GM19193 (cell line): ENCODE measurements around the gene MARCHF5.

ENCODE experiments used
- POLR2A ChIP-seq: IDR thresholded peaks from 4 replicates; pipeline ENCODE4 v1.6.1; 2011; ENCODE audit not compliant: insufficient read depth, insufficient read length; ENCODE audit errors: extremely low read depth

MARCHF5 gene

GRCh38 chr10:92350411-92350810 is 59.4 kb downstream of the MARCHF5 start:
- TF ChIP-seq POLR2A: no peak

- no peak for TF ChIP-seq POLR2A
Measured at GRCh38 chr10:92354587-92354986, 63.6 kb downstream of the MARCHF5 start.

- no peak for TF ChIP-seq POLR2A
Measured at GRCh38 chr10:92356041-92356440, 65.1 kb downstream of the MARCHF5 start.

- no peak for TF ChIP-seq POLR2A
Measured at GRCh38 chr10:92363498-92363897, 72.5 kb downstream of the MARCHF5 start.

- no peak for TF ChIP-seq POLR2A
Measured at GRCh38 chr10:92366412-92367021, 75.5 kb downstream of the MARCHF5 start.

- no peak for TF ChIP-seq POLR2A
Measured at GRCh38 chr10:92377962-92378361, 87.0 kb downstream of the MARCHF5 start.

- TF ChIP-seq POLR2A: no peak
Measured at GRCh38 chr10:92381543-92381954, 90.6 kb downstream of the MARCHF5 start.

- TF ChIP-seq POLR2A: no peak
Measured at GRCh38 chr10:92382631-92383030, 91.7 kb downstream of the MARCHF5 start.

GRCh38 chr10:92384741-92385140 is 93.8 kb downstream of the MARCHF5 start:
- no peak for TF ChIP-seq POLR2A

GRCh38 chr10:92385831-92386230 is 94.9 kb downstream of the MARCHF5 start:
- no peak for TF ChIP-seq POLR2A

GRCh38 chr10:92387289-92387940 is 96.4 kb downstream of the MARCHF5 start:
- TF ChIP-seq POLR2A: no peak

- no peak for TF ChIP-seq POLR2A
Measured at GRCh38 chr10:92395271-92395670, 104.3 kb downstream of the MARCHF5 start.
